Cerebellar nuclear complex (tissue), 1 donor: Measurements from ENCODE around the gene SLC22A9.
"Not testable (repeated sequence)": the region's sequence is repeated elsewhere in the genome, so short reads cannot be mapped to it uniquely, and the experiment has no call there.

Experiments used
- DNase-seq, 2 experiments: peaks; one replicate each; lab custom pipeline; 2025; lab: John Stamatoyannopoulos, UW

Gene SLC22A9

GRCh38 chr11:63369165-63369970, at the start of gene SLC22A9:
SLC22A9 (plus strand) TSS chr11:63369785; CDS start chr11:63370057, 272 bp downstream.
- DNase-seq, result no peak

GRCh38 chr11:63321723-63322122, 47.9 kb upstream of the SLC22A9 start:
- no peak for DNase-seq

GRCh38 chr11:63335089-63335488, 34.5 kb upstream of the SLC22A9 start:
- not testable (repeated sequence) for DNase-seq

GRCh38 chr11:63337070-63337469, 32.5 kb upstream of the SLC22A9 start:
- DNase-seq, result no peak

- DNase-seq, result no peak
Observed at GRCh38 chr11:63343130-63343529, 26.5 kb upstream of the SLC22A9 start.

GRCh38 chr11:63352144-63352543, 17.4 kb upstream of the SLC22A9 start:
- no peak for DNase-seq

- DNase-seq, result no peak
Observed at GRCh38 chr11:63362196-63362793, 7.3 kb upstream of the SLC22A9 start.

- no peak for DNase-seq
Observed at GRCh38 chr11:63369971-63370588, 495 bp downstream of the SLC22A9 start.

GRCh38 chr11:63371396-63371795, 1.8 kb downstream of the SLC22A9 start:
- DNase-seq, result no peak

- no peak for DNase-seq
Observed at GRCh38 chr11:63375434-63375833, 5.8 kb downstream of the SLC22A9 start.

- DNase-seq, result no peak
Observed at GRCh38 chr11:63380130-63380529, 10.5 kb downstream of the SLC22A9 start.

GRCh38 chr11:63395697-63396096, 26.1 kb downstream of the SLC22A9 start:
- no peak for DNase-seq

- no peak for DNase-seq
Observed at GRCh38 chr11:63404161-63404935, 34.8 kb downstream of the SLC22A9 start.

GRCh38 chr11:63405114-63405513, 35.5 kb downstream of the SLC22A9 start:
- no peak for DNase-seq

- DNase-seq, result no peak
Observed at GRCh38 chr11:63406458-63406857, 36.9 kb downstream of the SLC22A9 start.

GRCh38 chr11:63417174-63417852, 47.7 kb downstream of the SLC22A9 start:
- no peak for DNase-seq

- DNase-seq, result no peak
Observed at GRCh38 chr11:63427971-63428508, 58.5 kb downstream of the SLC22A9 start.

- not testable (repeated sequence) for DNase-seq
Observed at GRCh38 chr11:63430731-63431130, 61.1 kb downstream of the SLC22A9 start.

GRCh38 chr11:63435351-63435750, 65.8 kb downstream of the SLC22A9 start:
- DNase-seq, result not testable (repeated sequence)

- DNase-seq, result not testable (repeated sequence)
Observed at GRCh38 chr11:63435831-63436230, 66.2 kb downstream of the SLC22A9 start.

GRCh38 chr11:63443714-63444113, 74.1 kb downstream of the SLC22A9 start:
- no peak for DNase-seq
